PC-3 (cell line): Measurements from ENCODE around the gene FRK.

Experiments
- CTCF ChIP-seq: fragments of 300-600 bp; sonication (generic); conservative IDR thresholded peaks from 2 replicates; pipeline ENCODE4 v1.5.1; 2017; ENCODE audit warnings: antibody characterized with exemption, low read depth, mild to moderate bottlenecking, low read length
- EZH2phosphoT487 ChIP-seq: fragments of 300-600 bp; sonication (generic); IDR thresholded peaks from 2 replicates; pipeline ENCODE4 v1.6.1; 2018; ENCODE audit warnings: mild to moderate bottlenecking, antibody characterized with exemption, low read length, borderline replicate concordance

DNA sequence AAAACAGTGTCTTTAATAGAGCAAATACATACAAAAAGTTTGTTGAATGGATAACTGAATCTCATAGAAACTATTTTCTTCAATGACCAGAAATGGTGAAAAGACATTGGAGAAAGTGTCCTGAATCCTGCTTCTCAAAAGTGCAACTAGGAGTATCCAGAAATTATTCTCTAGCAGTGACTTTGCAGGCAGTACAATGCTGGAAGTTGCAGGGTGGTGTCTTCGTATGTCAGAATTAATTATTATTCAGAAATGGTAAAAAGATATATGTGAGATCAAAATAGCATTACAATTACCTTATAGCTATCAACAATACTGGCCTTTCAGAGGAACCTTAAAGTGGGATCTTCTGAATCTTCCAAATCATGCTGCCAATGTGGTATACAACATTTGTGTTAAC is 10.0 kb downstream of the FRK start:
- TF ChIP-seq CTCF (no peak), EZH2phosphoT487 (no peak)
